Bladder microvascular endothelial cell (primary cell): ENCODE results near the gene PRR20G. TPM values are rescaled to one million over a fixed set of nuclear protein-coding genes. Genes with fewer than 3 reads are reported as not detected.

Source experiments
- total RNA-seq: library from RNA; depleted of rRNA; stranded (reverse); fragments of >200 nt; gene quantifications from 2 replicates; pipeline ENCODE4 v1.2.3, GENCODE V29; 2014

PRR20G gene
- not detected in 2 replicates for total RNA-seq

GRCh38 chr3:127287840-127288239 lies at the start of gene PRR20G:
Gene PRR20G, minus strand, starts transcription at chr3:127288046. Its CDS starts 681 bp downstream, at chr3:127287365.

Other genes starting within 250 kb of the PRR20G start
- not detected in 2 replicates for gene PRR23E, start 94.9 kb downstream of the PRR20G start, total RNA-seq